Tibial nerve (tissue), 4 donors: ENCODE results near the gene HS6ST3.

Source experiments
- CTCF ChIP-seq, 5 experiments: fragments of 200-600 bp in 3 of 5; fragments of 450-650 bp in 2 of 5; sonication (generic) in 3 of 5; IDR thresholded peaks; one replicate each; pipeline ENCODE4 v1.5.1; 2016 to 2019; ENCODE audit warnings: antibody characterized with exemption in 5 of 5, mild to moderate bottlenecking in 3 of 5, moderate library complexity in 2 of 5
- EP300 ChIP-seq, 2 donors: sonication (generic); formaldehyde crosslinking; IDR thresholded peaks; one replicate each; pipeline ENCODE4 v1.6.1; 2017; ENCODE audit warnings: antibody characterized with exemption in 2 of 2, mild to moderate bottlenecking in 1 of 2
- POLR2A ChIP-seq, 2 donors: fragments of 450-650 bp; IDR thresholded peaks; one replicate each; pipeline ENCODE4 v1.6.1; 2017; ENCODE audit warnings: antibody characterized with exemption in 2 of 2, mild to moderate bottlenecking in 2 of 2, moderate library complexity in 2 of 2

- TF ChIP-seq POLR2A (IDR thresholded peaks at IDR 0.05): no peak
- no peak for TF ChIP-seq EP300 (IDR thresholded peaks at IDR 0.05)
- no peak for TF ChIP-seq CTCF (IDR thresholded peaks at IDR 0.05)
Observed at GRCh38 chr13:96871469-96871868, 781.6 kb downstream of the HS6ST3 start.
